GM18520 (cell line): ENCODE measurements around the gene SND1.

Experiments used
- ATAC-seq: cut with Tn5 transposase; IDR thresholded peaks from one replicate; pipeline ENCODE4 v1.9.1; 2021; ENCODE audit not compliant: unreplicated experiment

The SND1 gene

DNA sequence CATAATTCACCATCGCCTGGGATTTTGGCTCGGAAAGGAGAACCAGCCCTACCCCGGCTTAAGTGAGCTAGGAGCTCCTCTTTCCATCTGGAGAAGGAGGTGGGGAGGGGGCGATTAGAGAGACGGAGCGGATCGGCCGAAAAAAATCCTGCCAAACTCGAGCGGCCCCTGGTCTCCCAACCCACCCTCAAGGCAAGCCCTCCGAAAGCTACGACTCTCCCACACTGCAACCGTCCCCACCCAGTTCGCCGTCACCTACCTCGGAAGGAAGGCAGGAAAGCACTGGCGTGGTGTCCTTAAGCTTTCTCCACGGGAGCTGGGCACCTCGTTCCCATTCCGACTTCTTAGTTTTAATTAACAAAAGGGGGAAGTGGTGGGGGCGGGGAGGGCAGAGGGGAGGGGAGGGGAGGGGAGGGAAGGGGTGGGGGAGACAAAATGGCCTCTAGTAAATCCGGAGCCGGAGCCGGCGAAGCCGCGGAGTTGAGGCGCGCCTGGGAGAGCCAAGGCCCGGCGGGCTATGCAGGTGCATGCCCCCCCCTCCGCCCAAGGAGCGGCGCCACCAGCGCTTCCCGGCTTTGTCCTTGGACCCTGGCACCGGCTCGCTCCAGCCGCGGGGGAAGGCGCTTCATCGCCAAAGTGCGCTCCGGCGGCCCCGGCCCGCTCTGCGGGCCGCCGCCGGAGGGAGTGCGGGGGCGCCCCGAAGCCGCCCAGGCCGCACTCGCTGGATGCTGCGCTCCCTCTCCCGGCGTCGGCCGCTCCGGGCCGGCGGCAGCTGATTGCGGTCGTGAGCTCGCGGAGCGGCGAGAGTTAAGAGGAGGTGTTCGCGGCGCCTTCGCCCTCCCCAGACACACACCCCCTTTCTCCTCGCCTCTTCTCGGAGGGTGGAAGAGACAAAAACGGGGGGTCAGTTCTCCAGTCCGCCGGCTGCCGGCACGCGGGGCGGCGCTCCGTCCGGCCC lies 378.9 kb downstream of the SND1 start, which contains the start of gene LRRC4:
LRRC4 (minus strand) TSS at position 784 of the 958 bp plus-strand sequence. CDS start 797 bp downstream, outside the sequence.
- no peak for ATAC-seq

DNA sequence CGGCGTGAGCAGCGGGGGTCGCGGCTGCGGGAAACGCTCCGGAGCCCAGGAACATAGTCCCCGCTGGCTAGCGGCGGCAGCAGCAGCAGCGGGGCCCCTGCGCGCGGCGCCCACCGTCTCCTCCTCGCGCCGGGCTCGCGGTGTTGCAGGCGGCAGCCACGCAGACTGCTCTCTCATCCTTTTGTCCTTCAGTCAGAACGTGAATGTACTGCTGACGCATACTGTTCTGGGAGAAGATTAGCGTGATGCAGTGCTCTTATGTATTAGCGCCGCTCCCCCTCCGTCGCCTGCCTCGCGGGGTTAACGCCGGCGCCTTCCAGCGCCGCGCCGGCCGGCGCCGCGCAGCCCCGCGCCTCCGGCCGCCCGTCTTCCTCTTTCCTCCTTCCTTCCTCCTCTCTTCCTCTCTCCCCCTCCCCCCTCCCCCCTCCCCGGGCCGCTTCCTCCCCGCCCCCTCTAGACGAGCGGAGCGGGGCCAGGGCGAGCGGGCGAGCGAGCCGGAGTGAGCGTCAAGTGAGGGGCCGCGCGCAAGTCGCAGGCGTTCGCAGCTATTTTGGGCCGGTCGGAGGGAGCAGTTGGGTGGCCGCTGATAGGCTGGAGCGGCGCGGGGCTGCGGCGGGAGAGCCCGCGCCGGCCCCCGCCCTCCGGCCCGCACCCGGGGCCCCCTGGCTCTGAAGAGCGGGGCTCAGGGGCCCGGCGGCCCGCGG lies 380.1 kb downstream of the SND1 start:
- ATAC-seq = peak; percentile 60

DNA sequence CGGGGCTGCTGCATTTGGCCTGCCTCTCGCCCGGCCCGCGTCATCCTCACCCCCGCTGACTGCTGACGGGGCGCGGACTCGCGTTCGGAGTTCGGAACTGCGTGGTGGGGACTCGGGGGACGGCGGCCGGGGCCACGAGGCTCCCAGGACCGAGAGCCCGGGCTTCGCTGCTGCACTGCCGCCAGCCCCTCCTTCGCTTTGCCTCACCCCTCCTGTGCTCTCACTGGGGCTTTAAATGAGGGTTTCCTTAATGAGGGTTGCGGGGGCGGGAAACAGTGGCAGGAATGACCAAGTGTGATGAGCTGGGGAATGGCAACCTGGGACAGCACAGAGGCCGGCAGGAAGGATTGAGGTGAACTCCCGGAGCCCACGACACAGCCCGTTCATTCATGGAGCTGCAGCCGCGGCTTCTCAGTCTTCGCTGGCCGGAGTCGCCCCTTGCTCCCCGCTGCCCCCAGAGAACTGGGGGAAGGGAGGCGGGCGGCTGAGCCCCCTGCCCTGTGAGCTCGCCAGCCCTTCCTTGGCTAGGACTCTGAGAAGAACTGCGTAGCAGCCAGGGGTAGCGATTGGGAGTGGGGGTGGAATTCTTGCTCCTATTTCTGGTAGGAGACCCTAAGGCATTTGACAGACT lies 380.7 kb downstream of the SND1 start:
- no peak for ATAC-seq

DNA sequence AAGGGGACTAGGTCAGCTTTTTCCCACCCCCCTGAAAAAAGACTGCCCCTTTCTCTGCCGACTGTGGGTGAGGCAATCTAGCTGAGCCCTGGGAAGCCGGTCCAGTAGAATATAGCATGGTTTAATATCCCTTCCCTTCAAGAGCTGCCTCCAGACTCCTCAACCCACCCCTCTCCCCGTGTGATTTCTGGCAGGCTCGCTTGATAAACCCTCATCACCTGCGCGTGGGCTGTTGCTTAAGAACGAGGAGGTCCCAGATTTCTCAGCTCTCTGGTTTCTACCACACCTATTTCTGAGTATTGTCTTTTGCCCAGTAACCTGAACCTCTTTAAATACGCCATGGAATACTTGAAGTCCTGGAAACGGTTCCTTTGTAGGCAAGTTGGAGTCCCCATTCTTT lies 381.3 kb downstream of the SND1 start:
- ATAC-seq = no peak

DNA sequence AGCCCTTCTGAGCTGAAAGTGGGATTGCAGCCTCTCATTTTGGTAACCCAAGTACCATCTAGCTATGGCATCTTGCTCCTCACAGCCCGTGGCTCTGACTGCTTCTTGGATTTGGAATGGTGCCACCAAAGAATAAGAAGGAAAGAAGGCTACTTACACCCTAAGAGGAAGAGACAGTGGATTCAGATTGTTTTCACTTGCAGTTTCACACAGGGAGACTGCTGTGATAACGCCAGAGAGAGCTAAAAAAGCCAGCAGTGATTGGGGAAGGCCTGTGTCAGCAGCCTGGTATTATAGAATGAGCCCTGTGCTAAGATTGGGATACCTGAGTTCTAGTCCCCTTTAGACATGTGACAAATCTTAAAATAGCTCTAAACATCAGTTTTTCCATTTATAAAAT lies 382.8 kb downstream of the SND1 start:
- ATAC-seq = no peak

DNA sequence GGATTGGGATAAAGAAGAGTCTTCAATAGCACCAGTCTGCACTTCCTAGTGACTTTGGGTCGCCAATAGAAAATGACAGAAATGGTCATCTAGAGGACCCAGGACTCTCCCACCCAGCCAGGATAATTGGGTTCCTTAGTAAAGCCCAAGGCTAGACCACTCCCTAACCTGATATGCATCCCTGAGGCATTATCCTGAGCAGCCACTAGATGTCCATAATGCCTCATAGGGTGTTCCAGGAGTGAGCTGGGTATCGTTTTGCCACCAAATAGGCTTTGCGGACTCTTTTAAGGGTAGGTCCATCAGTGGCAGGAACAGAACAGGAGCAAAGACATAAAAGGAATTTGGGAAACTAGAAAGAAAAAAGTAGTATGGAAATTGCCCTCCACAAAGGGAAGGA lies 383.7 kb downstream of the SND1 start:
- ATAC-seq = no peak

DNA sequence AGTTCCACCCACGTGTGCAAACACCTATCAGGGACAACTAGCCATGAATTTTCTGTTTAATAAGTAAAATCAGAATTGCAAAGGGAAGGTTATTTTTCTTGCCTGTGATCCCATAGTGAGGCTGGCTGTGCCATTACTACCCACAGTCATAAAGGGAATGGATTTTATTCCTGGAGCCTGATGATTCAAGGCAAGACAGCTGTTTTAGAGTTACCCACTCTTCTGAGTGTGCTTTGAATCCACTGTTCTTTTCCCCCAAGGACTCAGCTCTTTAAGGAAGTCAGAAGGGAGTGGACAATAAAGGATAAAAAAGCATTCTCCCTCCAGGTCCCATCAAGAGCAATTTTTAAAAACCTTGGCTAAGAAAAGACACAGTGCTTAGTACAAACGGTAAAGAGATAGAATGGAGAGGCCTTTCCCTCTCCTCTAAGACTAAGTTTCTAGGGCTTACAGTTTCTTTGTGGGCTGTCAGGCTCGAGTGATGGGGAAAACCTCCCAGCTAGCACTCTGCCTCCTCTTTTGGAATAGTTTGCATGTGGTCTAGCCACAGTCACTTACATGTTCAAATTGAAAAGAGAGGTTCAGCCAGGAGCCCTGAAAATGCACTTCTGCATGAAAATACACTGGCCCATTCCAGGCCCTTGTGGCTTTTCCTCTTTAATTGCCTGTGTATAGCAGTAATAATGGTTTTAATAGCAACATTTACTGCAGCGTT lies 384.4 kb downstream of the SND1 start:
- peak; percentile 41 for ATAC-seq

DNA sequence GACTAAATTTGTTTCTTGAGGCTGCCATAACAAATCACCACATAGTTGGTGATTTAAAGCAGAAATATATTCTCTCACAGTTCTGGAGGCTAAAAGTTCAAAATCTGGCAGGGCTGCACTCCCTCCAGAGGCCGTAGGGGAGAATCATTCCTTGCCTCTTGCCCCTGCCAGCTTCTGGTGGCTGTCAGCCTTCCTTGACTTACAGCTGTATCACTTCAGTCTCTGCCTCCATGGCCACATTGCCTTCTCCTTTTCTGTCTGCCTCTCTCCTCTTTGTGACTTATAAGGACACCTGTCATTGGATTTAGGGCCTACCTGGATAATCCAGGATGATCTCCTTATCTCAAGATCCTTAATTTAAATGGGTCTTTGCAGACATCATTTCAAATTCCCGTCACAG lies 385.1 kb downstream of the SND1 start:
- no peak for ATAC-seq

DNA sequence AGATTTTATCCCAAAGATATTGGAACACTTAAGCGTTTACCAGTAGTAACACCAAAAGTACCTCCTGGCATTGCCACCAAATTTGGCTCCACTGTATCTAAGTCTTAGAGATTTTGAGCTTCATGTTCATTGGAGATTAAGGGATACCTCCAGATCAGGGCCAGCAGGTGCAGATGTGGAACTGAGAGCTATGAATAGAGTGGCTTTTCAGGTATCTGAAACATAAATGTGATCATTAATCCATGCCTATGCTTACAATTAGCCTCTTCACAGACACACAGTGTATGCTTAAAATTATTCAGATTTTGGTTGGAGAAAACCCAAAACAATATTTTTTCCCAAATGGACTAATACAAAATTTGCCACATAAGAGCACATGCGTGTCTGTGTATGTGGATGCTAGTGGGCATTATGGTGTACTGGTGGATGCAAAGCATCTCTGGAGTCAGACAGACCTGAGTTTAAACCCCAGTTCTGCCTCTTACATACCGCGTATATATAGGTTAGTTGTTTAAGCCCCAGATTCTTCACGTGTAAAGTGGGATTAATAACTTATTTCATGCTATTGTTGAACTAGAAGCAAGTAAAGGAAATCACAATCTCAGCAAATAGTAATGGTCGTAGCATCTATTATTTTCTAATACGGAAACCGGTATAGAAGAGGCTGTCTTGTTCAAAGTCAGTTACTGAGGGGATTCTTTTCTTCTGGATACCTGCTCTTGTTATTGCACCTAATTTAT lies 386.1 kb downstream of the SND1 start:
- no peak for ATAC-seq

DNA sequence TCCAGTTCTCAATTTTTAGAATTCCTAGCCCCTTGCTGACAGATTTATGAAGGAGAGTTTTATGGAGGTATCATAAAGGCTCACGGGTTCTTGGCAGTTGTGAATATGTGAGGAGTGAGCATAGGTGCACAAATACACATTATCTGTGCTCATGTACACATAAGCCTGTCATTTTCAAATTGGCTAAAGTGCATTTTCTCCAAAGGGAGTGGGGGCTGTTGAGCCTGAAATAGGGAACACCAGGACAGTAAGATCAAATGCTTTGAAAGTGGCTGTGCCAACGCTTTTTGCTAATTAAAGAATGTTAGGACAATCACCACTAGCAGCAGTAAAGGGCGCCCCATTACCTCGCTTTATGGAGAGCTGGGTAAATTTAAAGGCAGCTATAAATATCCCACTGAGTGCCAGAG lies 387.6 kb downstream of the SND1 start:
- no peak for ATAC-seq

DNA sequence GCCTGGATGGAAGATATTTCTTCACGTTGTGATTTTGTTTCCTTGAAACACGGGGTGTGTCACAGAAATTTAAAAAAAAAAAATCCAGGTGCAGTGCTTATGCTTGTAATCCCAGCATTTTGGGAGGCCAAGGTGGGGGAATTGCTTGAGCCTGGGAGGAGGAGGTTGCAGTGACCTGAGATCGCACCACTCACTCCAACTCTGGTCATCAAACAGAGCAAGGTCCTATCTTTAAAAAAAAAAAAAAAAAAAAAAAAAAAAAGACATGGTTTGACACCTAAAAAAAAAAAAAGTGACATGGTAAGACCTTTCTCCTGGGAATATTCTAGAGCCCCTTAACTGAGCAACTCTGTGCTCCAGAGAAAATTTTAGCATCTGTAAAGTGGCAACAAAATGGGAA lies 388.2 kb downstream of the SND1 start:
- ATAC-seq = no peak

DNA sequence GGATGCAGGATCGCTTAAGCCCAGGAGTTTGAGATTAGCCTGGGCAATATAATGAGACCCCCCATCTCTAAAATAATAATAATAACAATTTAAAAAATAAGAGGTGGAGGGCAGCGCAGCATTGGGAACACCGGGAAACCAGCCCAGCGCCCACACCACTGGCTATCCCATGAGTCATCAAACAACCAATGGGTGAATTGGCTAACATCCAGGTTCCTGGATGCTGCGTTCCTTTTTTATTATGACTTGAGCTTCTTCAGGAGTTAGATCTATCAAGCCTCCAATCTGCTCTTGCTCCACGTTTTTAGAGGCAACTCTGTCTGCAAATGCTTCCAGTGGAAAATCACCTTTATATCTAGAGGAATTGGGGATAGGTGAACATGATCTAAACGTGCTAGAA lies 389.2 kb downstream of the SND1 start:
- no peak for ATAC-seq

DNA sequence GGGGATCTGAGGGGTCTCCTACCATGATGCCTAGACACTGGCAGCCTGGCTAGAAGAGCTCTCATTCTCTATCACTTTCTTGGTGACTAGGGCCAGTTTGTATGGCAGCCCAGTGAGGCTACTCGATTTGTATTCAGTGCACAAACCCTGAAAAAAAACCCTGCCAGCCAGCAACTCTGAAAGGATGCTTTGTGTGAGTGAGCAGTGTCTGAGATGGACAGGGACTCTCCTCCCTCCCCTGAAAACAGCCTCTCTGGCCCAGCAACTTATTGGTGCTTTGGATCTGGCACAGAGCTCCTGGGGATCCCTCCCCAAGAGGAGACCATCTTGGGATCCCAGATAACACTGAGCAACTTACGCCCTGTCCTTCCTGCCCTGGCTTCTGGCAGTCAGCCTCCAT lies 390.0 kb downstream of the SND1 start:
- no peak for ATAC-seq

DNA sequence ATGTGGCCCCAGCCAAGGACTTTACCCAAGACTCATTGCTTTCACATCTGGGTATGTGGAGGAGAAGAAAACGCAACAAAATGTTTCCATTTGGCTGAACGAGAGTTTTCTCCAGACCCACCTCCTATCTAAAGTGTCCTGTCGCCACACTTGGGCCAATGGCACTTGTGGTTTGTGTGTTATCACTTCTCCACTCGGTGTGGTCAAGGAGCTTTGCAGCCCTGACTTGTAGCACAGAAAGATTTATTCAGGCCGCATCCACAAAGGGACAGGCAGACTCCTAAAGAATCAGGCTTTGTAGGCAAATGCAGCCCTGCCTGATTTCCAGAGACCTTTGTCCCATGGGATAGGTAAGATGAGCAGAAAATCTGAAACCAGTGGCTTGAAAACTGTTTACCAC lies 392.1 kb downstream of the SND1 start:
- no peak for ATAC-seq

DNA sequence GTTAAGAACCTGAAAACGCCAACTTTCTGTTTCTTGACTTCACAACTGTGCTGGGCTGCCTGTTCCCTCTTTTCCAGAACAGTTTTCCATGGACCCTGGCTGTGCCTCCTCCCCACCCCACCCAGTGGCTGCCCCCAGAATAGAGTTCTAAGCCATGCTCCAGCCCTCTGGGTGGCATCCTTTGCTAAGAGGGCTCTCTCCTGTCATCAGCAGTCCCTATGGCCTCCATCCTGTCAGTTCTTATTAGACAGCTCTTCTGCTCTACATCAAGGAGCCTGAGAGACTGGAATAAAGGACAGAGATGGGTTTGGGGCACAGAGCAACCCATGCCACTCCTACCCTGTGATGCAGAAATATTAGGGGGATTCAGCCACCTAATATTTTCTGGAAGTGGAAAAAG lies 393.2 kb downstream of the SND1 start:
- ATAC-seq = no peak

DNA sequence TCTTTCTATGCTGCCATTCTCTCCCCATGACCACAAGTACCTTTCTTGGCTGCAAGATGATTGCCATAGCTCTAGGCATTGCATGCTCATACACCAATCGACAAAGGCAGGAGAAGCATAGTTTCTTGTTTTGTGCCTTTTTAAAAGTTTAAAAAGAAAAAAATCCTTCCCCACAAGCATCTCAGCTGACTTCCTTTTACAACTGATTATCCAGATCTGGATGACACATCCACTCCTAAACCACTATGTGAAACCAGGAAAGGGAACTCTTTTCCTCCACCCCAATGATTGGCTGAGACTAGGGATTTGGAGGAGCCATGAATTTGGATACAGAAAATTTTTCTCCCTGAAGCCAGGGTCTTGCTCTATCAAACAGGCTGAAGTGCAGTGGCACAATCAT lies 393.8 kb downstream of the SND1 start:
- ATAC-seq = no peak

DNA sequence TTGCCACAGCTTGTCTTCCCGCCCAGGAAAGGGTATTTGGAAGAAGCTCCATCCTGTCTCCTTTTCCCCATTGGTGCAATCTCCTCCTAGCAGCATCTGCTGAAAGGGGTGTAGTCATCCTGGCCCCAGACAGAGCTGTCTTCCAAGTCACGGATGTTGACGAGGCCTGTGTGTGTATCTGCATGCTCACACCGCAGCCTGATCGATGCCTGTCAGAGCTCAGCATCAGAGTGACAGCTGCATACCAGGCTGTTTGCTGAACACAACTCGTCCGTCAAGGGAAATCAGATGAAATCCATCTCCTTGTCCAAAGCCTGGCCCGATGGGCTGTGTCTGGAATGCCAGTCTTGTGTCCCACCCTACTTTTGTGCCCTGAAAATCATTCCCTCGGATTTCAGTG lies 400.4 kb downstream of the SND1 start:
- no peak for ATAC-seq

DNA sequence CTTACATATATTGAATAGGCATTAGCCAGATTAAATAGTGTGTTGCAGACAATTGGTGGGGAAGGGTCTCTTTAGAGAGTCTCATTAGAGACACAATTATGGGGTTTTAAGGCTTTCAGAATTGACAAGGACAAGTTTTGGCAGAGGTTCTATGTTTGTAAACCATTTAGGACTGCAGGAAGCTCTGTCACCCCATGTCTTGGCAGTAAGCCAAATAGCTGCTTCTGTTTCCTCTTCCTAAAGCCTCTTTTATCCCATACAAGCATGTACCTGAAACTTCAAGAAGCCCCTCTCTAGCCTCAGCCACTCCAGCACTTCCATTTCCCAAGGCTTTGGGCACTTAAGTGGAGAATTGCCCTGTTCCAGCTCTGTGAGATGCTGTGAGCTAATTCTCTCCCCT lies 401.0 kb downstream of the SND1 start:
- ATAC-seq = no peak

DNA sequence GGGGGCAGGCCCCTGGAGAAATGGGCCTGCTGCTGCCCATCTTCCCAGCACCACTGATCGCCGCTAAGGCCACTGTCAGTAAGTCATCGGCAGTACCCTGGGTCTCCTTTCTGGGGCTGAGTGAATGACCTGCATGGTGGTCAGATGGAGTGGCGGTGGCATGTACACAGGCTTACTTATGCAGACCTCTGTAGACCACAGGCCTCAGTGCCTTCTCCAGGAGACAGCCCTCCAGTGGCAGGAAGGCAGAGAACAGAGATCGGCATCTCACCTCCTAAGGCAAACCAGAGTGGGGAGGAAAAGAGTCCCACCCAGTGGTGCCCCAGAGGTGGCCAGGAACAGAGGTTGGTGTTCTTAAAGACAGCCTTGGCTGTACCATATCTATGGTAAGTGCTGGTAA lies 402.0 kb downstream of the SND1 start:
- no peak for ATAC-seq

DNA sequence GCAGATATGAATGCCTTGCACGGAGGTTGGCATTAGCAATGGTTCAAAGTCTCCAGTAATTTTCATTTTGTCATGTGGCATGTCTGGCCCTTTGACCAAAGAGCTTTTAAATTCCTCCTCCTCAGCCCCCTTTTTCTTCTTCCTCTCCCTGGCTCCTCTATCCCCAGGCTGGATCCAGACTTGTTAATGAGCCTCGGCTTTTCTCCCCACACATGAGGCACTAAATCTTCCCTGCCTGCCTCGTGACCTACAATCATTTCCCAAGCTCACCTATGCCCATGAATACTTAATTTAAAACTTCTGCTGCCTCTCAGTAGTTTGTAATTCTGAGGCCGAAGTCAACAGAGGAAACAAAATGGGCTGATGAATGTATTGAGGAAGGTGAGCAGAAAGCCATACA lies 402.5 kb downstream of the SND1 start:
- ATAC-seq = no peak
